ENCODE results near the gene ZFP36.

Gene ZFP36

DNA sequence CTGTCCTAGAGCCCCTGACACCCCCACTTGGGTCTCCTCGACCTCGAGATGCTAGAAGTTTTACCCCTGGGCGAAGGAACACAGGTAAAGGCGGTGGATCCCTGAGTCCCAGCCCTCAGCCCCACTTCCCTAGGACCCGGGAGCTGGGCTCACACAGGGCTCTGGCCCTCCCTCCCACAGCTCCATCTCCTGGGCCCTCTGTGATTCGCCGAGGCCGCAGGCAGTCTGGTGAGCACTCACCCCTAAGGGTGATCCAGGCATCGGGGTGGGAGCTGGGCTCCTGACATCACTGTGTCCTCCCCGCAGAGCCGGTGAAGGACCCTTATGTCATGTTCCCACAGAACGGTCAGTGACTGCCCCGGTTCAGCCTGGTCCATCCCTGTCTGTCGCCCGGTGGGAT, 14.1 kb downstream of the ZFP36 start:
- DNase-seq: no peak

DNA sequence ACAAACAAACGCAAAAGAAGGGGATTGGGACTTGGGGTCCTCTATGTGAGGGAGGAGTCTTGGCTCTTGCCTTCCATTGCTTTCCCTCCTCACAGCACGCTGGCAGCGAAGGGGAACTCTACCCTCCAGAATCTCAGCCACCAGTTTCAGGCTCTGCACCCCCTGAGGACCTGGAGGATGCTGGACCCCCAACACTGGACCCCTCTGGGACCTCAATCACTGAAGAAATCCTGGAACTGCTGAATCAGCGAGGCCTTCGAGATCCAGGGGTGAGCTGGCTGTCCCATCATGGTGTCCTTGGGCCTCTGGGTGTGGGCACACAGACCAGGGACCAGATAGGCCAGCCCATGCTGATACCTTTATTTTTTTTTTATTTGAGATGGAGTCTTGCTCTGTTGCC, 15.4 kb downstream of the ZFP36 start:
- no peak for DNase-seq

DNA sequence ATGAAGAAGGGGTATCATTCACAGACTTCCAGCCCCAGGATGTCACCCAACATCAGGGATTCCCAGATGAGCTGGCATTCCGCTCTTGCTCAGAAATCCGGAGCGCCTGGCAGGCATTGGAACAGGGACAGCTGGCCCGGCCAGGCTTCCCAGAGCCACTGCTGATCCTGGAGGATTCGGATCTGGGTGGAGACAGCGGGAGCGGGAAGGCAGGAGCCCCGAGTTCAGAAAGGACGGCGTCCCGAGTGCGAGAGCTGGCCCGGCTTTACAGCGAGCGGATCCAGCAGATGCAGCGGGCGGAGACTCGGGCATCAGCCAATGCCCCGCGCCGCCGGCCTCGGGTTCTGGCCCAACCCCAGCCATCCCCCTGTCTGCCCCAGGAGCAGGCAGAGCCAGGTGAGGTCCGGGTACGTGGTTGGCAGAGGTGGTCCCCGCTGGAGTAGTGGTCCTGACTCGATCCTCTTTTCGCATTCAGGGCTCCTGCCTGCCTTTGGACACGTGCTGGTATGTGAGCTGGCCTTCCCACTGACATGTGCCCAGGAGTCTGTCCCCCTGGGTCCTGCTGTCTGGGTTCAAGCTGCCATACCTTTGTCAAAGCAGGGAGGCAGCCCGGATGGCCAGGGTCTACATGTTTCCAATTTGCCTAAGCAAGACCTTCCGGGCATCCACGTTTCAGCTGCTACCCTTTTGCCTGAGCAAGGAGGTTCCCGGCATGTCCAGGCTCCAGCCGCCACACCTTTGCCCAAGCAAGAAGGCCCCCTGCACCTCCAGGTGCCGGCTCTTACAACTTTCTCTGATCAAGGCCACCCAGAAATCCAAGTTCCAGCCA, 16.8 kb downstream of the ZFP36 start:
- DNase-seq: no peak

DNA sequence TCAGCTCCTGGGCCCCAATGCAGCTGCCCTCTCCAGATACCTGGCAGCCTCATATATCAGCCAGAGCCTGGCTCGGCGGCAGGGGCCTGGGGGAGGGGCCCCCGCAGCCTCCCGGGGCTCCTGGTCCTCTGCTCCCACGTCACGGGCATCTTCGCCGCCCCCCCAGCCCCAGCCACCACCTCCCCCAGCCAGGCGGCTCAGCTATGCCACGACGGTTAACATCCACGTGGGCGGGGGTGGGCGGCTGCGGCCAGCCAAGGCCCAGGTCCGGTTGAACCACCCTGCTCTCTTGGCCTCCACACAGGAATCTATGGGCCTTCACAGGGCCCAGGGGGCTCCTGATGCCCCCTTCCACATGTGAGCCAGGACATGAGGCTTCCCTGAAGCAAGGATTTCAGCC, 18.3 kb downstream of the ZFP36 start:
- no peak for DNase-seq

DNA sequence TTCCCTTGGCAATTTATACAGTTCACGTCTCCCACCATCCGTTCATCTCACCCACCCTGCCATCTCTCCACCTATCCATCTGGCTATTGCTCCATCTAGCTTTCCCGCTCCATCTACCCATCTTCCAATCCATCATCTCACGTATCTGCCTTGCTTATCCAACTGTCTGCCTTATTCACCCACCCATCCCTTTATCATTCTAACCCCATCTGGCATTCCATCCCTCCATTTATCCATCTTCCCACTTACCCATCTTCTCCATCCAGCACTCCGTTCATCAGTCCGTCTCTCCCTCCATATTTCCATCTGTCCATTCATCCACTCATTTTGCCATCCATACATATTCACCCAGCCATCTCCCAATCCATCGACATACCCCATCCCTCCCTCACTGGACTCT, 19.1 kb downstream of the ZFP36 start:
- DNase-seq: no peak

DNA sequence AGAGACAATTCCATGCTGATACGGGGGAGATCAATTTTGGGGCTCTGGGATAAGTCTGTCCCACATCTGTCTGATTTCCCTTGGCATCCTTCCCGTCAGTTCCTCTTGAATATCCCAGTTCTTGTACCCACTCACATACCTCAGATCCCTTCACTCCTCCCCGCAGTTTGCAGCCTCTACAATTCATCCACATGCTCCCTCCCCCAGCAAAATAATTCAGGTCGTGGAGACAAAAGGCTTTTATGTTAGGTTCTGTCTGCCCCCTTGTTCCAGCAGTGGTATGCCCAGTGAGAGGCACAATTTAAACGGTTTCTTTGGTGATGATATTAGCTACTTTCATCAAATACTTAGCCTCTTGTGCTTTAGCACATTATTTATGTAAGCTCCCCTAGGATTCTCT, 19.5 kb downstream of the ZFP36 start:
- no peak for DNase-seq

DNA sequence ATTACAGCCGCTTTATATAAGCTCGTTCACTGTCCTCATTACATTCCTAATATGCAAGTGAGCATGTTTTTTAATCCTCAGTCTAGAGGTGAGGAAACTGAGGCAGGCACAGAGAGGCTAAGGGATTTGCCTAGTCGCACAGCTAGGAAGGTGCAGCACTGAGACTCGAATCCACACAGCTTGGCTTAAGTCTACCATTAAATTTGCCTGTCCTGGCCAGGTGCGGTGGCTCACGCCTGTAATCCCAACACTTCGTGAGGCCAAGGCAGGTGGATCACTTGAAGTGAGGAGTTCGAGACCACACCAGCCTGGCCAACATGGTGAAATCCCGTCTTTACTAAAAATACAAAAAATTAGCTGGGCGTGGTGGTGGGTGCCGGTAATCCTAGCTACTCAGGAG, 21.1 kb downstream of the ZFP36 start:
- DNase-seq: no peak

DNA sequence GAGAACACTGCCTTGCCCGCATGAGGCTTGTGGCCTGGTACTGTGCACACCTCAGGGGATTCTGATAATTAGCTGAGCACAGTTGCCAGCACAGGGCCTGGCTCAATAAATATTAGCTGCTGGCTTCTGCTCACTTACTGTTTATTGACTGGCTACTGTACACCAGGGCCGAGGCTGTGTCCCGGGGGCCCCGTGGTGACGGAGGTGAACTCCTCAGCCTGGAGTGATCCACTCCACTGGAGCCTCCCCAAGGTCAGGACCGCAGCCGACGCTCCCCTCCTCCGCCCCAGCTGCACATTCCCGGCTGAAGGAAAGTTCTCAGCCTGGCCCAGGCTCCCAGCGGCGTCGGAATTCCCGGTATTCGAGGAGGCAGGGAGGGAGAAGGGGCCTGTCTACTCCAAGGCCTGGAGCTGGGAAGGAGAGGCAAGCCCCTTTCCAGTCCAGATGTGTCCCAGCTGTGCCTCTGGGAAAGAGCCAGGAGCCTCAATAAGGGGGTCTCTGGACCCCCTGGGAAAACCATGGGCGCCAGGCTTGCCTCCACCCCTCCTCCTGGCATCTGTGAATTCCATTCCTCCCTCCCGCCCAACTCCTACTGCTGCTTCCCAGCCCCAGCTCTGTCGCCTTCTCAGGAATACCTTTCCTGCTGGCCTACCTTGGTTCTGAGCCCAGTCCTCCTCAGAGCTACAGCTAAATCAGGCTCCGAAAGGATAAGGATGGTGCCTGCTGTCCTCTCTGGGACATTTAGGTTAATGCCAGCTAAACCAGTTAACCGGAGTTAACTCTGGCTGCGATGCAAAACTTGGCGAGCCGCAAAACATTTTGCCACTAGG, 21.9 kb downstream of the ZFP36 start:
- DNase-seq: no peak

DNA sequence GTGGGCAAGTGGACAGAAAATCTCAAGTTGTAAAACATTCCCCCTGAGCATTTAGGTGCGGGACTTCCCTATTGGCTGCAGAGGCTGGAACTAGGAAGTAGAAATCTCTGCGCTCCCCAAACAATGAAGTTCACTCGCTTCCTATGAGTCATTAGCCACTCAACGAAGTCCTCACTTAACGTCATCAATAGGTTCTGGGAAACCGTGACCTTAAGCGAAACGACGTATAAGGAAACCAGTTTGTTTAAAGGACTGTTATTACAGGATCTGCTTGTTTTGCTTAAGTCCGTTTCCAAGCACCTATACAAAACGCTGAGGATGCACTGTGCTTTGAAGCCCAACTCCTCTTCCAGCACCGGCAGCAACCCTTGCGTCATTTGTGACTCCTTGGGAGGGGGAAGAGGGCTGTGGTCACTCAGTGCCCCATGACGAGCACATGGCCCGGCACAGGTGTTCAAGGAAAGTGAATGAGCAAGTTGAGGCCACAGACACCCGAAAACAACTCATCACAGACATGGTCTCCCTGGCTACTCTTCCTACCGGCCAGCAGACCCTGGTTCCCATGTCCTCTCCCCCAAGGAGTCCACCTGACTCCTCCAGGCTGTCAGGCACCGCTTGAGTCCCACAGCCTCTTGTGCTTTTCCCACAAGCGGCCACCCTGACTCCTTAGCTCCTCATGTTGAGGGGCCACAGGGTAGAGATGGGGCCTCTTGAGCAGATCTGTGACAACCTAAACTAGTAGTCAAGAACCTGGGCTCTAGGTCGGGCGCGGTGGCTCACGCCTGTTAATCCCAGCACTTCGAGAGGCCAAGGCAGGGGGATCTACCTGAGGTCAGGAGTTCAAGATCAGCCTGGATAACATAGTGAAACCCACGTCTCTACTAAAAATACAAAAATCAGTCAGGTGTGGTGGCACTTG, 24.3 kb downstream of the ZFP36 start:
- peak; percentile 56 to 58 for DNase-seq

DNA sequence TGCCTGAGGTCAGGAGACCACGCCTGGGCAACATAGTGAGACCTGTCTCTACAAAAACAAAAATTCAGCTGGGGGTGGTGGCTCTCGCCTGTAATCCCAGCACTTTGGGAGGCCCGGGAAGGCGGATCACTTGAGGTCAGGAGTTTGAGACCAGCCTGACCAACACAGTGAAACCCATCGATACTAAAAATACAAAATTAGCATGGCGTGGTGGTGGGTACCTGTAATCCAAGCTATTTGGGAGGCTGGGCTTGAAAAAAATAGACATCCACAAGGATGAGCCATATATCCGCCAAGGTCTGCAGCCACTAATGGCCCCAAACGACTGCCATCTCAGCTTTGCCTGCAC, 26.0 kb downstream of the ZFP36 start:
- DNase-seq: no peak

DNA sequence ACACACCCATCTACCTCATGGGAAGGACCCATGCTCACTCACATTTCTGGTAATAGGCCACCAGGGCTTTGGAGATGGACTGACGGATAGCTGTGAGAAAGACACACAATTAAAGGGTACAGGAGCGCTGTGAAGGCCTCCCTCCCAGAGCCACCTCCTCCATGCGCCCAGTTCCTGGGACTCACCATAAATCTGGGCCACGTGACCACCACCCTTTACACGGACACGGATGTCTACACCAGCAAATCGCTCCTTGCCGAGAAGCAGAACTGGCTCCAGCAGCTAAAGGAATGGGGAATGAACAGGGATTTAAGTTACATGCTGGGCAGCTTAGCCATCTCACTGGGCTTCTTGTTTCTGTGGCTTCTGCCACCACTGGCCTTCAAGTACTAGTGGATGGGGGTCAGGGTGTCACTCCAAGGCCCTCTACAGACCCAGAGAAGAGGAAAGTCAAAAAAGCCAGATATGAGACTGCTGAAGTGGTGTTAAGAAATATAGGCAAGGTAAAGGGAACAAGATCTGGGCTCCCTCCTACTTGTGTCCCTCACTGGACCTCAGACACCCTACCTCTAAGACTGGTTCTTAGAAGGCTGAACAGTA, 26.9 kb downstream of the ZFP36 start:
- no peak for DNase-seq

DNA sequence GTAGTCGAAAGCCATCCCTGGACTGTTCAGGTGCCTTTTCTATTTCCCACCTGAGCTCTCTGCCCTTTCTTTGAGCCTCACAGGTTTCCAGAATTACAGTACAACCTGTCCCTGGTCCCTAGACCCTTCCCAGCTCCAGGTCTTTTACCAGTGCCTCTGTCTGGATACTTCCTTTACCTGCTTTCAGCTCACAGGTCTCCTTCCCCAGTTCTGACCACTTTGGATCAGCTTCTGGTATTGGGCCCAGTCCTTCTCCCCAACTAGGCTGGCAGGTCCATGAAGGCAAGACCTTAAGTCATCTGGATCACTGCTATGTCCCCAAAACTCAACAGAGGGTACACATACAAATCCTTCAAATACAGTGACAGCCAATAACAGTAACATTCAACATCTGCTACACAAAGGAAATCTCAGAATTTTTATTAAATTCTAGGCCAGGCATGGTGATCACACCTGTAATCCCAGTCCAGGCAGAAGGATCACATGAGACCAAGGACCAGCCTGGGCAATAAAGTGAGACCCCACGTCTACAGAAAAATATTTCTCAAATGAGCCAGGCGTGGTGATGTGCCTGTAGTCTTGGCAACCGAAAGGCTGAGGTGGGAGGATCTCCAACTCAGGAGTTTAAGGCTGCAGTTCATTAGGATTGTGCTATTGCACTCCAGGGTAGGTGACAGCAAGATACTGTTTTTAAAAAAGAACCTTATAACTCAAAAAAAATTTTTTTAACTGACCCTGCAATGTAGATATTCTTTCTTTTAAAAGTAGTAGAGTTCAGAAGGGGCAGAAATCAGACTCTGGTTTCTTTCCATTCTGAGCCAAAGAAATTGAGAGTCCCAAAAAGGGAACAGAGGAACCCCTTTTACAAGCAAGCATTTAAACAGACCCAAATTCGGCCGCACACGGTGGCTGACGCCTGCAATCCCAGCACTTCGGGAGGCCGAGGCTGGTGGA, 27.8 kb downstream of the ZFP36 start:
- DNase-seq: no peak

DNA sequence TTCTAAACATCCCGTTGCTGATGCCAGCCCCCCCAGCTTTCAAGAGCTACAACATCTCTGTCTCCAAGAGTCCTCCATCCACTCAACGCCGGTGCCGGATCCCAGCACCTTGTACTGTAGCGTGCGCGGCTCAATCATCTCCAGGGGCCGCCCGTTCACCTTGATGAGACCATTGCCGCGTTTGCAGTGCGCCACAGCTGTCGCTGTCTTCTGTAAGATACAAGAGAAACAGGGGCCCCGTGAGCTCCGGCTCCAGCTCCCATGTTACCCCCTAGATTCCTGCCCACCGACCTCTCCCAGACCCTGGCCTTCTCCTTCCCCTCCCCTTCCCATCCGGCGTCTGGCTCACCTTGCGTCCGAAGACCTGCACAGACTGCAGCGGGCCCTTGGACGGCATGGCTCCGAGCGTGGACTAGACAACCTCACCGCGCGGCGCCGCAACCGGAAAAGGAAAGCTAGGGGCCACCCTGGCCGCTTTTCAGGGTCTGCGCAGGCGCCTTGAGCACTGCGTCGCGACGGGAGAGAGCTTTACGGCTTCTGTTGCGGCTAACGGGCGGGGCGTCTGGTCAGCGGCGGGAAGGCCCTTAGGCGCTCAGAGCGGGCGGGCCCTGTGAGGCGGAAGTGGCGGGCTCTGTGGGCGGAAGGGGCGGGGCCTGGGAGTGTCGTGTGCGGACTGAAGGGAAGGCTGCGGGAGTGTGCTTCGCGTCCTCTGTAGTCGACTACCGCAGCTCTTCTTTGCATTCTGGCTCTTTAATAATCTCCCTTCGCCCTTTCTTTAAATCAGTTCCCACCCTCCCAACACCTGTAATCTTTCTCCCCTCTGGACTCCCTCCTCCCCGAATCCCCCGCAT, 29.1 kb downstream of the ZFP36 start, which contains the start of gene RPS16:
Gene RPS16 (minus strand): TSS at position 451 of the 851 bp plus-strand sequence. CDS start 54 bp downstream, at position 397.
- peak; percentile 96 to 98 for DNase-seq

DNA sequence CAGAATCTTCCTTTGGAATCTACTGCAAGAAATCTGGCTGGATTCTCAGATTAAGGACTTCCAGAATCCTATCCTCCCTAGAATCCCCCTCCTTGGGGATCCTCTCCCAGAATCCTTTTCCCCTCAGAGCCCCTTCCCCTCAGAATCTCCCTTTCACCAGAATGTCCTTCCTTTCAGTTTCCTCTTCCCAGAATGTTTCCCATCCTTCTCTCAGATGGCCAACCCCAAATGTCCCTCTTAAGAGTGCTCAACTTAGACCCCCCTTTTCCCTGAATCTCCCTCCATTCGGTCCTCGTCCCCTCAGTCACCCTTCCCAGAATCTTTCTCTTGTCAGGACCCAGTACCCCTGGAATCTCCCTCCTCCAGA, 29.7 kb downstream of the ZFP36 start:
- DNase-seq: no peak

DNA sequence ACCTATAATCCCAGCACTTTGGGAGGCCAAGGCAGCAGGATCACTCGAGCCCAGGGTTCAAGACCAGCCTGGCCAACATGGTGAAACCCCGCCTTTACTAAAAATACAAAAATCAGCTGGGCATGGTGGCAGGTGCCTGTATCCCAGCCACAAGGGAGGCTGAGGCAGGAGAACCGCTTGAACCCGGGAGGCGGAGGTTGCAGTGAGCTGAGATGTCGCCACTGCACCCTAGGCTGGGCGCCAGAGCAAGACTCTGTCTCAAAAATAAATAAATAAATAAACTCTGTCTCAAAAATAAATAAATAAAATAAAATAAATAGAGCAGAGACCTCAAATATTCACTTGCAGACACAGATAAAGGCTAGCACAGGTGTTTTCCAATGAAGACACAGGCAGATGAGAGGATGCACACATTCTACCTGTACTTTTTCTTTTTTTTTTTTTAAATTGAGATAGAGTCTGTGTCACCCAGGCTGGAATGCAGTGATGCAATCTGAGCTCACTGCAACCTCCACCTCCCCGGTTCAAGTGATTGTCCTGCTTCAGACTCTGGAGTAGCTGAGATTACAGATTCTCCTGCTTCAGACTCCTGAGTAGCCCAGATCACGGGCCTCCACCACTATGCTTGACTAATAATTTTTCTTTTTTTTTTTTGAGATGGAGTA, 31.8 kb downstream of the ZFP36 start:
- no peak for DNase-seq

DNA sequence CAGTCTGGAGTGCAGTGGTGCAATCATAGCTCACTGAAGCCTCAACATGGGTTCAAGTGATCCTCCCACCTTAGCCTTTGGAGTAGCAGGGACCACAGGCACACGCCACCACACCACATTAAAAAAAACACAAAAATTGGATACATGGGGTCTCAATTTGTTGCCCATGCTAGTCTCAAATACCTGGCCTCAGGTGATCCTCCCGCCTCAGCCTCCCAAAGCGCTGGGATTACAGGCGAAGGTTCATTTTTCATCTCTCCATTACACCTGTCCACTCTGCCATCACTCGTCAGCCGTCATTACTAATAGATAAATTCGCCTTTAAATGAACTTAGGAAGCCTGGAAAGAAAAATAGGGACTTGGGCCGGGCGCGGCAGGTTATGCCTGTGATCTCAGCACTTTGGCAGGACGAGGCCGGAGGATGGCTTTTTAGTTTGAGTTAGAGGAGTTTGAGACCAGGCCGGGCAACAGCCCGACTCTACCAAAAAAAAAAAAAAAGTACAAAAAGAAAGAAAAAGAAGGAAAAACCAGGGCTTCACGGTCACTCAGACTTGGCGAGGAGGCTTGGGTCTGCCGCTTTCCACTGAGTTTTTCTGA, 38.0 kb downstream of the ZFP36 start:
- no peak for DNase-seq

DNA sequence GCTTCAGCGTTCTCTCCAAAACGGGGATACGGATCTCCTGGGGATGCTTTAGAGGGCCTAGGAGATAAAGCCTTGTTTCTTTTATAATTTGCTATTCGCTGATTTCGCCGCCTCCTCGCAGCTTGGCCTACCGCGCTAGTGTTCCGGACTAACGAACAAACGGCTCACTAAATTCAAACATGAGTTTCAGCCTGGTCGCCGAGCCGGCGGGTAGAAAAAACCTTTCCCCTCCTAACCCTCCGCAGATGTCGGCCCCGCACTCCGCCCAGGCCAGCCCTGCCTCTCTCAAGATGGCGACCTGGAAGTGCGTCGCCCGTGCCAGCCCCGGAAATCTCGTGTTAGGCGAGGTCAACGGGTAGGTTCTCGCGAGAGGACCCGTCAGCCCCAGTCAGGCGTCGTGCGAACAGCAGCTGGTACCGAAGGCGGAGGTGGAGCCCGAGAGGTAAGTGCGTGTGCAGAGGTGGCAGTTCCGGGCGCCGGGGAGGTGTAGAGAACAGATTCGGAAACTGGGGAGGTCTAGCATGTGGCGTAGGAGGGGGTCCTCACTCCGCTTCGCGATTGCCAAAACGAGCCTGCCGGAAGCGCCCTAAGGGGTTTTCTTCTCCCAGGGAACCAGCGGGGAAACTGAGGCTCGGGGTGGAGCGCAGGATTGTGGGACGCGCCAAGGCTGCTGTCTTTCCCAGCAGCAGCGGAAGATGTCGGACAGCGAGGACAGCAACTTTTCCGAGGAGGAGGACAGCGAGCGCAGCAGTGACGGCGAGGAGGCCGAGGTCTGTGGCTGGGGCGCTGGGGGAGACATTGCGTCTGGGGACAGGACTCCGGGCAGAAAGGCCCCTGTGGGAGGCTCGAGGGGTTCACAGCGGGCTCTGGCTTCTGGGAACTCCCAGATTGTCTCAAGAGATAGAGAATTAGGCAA, 38.8 kb downstream of the ZFP36 start, which contains the start of gene SUPT5H:
Gene SUPT5H (plus strand): TSS at position 387 of the 916 bp plus-strand sequence. CDS start 309 bp downstream, at position 696.
- peak; percentile 95 for DNase-seq
